Peyer's patch (tissue), 4 donors: ENCODE measurements around the gene PLOD2.

Source experiments
- POLR2A ChIP-seq, 2 donors: fragments of 450-650 bp; IDR thresholded peaks; one replicate each; pipeline ENCODE4 v1.5.1; 2017; ENCODE audit warnings: antibody characterized with exemption in 2 of 2, mild to moderate bottlenecking in 2 of 2, moderate library complexity in 2 of 2
- TF ChIP-seq, protein P1 (sequence below), 6 experiments: fragments of 450-650 bp in 4 of 6; fragments of 200-600 bp in 2 of 6; sonication (generic) in 1 of 6; IDR thresholded peaks; one replicate each; pipeline ENCODE4 v1.5.1; 2017 to 2019; ENCODE audit warnings: antibody characterized with exemption in 6 of 6, mild to moderate bottlenecking in 3 of 6, moderate library complexity in 1 of 6

DNA sequence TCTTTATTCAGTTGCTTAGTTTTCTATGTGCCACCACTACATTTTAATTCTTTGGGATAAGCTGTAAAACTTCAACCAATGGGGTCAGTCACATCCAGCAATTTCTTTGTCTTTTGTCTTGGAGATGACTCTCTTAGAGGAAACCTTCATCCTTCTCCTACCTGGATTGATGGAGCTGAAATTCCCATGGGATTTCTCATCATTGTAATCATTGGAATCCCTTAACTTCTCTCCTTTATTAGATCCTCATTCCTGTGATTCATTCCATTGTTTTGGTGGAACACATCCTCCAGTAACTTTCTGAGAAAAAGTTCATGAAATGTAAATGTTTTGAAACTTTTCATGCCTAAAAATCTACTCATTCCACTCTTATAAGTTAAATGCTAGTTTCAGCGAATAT, 9.6 kb upstream of the PLOD2 start:
- TF ChIP-seq, protein P1, sequence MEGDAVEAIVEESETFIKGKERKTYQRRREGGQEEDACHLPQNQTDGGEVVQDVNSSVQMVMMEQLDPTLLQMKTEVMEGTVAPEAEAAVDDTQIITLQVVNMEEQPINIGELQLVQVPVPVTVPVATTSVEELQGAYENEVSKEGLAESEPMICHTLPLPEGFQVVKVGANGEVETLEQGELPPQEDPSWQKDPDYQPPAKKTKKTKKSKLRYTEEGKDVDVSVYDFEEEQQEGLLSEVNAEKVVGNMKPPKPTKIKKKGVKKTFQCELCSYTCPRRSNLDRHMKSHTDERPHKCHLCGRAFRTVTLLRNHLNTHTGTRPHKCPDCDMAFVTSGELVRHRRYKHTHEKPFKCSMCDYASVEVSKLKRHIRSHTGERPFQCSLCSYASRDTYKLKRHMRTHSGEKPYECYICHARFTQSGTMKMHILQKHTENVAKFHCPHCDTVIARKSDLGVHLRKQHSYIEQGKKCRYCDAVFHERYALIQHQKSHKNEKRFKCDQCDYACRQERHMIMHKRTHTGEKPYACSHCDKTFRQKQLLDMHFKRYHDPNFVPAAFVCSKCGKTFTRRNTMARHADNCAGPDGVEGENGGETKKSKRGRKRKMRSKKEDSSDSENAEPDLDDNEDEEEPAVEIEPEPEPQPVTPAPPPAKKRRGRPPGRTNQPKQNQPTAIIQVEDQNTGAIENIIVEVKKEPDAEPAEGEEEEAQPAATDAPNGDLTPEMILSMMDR (IDR thresholded peaks at IDR 0.05) = no peak
- no peak for TF ChIP-seq POLR2A (IDR thresholded peaks at IDR 0.05)
